C4-2B (cell line): ENCODE measurements around the gene ALOX5.

Source experiments
- CTCF ChIP-seq: fragments of 450-650 bp; conservative IDR thresholded peaks from 2 replicates; pipeline ENCODE4 v1.5.1; 2017; ENCODE audit warnings: mild to moderate bottlenecking
- ZFX ChIP-seq: fragments of 450-650 bp; IDR thresholded peaks from 2 replicates; pipeline ENCODE4 v1.6.1; 2017

- TF ChIP-seq CTCF (no peak), ZFX (no peak)
Observed at GRCh38 chr10:45404087-45404769, 30.2 kb downstream of the ALOX5 start.
